AG08396 (cell line): ENCODE data around the gene HPS1.

Experiments used
- DNase-seq: peaks from one replicate; pipeline ENCODE4 v3.0.0; 2012; ENCODE audit warnings: low spot score, mixed read lengths

Gene HPS1

GRCh38 chr10:98446661-98447221 lies at the start of gene HPS1:
HPS1 (minus strand) TSS chr10:98446935; CDS start chr10:98443240, 3,695 bp downstream.
- peak; percentile 96 for DNase-seq

DNA sequence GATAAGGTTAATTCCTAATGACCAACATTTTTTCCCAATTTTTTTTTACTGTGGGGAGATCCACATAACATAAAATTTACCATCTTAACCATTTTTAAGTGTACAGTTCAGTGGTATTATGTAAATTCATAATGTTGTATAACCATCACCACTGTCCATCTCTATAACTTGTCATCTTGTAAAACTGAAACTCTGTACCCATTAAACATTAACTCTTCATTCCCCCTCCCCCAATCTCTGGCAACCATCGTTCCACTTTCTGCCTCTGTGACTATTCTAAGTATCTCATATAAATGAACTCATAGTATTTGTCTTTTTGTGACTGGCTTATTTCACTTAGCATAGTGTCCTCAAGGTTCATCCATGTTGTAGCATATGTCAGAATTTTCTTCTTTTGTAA lies 46.0 kb upstream of the HPS1 start:
- DNase-seq, result no peak

DNA sequence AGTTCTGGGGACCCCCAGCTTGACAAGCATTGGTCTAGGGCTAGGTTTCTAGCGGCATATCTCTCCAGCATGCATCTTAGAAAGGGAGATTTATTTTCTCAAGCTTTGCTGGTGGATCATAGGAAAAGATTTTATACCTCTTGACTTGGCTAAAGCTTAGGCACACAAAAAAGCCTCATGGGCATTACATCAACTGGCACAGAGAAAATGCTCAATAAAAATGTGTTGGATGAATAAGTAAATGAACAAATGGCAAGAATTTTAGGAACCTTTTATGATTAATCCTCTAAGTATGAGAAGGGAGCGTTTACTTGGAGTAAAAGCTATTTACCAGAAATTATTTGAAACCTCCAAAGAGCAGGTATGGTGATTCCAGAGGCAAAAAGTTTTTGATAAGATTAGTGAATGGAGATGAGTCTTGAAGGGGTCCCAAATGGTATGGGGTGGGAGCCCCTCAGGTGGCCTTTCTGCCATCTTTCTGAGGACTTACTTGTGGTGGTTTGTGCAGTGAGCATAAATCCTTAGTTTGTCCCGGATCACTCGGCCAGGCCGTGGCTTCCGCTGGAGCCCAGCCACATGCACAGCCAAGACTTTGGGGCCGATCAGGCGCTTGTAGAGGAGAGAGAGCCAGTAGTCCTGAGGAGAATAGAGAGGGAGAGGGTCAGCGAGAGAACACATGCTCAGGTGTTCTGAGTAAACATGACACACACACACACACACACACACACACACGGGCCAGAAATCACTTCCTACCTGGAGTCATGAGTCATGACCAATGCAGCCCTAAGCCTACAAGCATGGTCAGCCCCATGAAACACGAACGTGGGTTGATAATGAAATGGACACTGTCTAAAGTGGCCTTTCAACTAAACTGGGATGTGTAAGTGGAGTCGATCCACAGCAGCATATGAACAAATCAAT lies 43.1 kb upstream of the HPS1 start:
- no peak for DNase-seq

GRCh38 chr10:98488669-98489430 lies 42.1 kb upstream of the HPS1 start:
- DNase-seq, result no peak

DNA sequence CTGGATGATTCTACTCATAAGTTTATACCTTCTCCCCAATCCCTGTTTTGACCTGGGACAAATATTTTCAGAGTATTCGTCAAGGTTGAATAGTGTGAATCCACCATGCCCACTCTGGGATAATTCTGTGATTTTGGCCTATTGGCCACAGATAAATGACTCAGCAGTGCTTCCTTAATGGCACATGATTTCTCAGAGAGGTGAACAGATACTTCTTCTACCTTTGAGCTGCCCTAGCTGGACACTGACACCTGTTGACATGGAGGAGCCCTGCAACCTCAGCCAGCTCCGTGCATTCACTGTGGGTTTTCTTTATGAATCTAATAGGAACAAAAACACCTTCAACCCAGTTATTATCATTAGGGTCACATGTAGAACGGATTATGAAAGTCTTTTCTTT lies 40.9 kb upstream of the HPS1 start:
- DNase-seq, result no peak

- DNase-seq, result peak; percentile 38
These were observed 39.7 kb upstream of the HPS1 start for GRCh38 chr10:98486421-98486820.

DNA sequence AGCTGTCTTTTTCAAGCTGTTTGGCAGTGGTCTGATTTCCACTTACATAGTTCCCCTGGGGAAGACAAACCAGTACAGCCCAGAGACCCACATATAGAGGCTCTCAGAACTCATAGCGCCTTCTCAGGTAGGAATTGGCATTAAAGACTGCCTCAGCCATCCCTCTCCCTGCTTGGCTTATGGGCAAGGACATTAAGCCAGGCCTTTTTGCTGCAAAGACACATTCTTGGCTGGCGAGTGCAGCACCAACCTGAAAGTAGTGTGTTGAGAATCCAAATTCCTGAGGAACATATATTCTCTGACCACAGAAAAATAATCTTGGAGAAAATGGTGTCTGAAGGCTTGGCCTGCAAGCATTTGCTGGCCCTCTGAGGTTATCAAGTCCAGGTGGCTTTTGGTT lies 39.2 kb upstream of the HPS1 start:
- DNase-seq, result peak; percentile 38

GRCh38 chr10:98483658-98484057 lies 36.9 kb upstream of the HPS1 start:
- no peak for DNase-seq

- DNase-seq, result no peak
These were observed 35.4 kb upstream of the HPS1 start for GRCh38 chr10:98482096-98482495.

DNA sequence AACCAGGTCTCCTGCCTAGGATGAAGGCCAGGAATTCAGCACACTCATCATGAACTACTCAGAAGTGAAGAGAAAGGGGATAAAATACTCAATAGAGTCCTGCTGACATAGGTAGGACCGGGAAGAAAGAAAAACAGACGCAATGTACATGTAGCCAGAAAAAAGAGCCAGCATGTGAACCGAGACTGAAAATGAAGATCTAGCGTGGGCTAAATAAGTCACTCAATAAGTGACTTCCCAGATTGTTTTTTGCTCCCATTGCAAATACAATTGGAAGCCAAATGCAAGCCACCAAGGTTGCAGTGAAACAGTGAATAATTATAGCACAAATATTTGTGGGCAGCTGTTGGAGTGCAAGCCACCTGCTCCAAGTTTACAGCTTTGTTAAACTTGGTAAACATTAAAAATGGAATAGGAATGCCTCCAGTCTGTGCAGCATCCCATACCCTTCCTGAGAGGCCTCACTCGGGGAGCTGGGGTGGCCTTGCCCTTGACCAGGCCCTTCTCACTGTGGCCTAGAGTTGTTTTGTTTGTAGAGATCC lies 34.7 kb upstream of the HPS1 start:
- DNase-seq, result no peak

- DNase-seq, result peak; percentile 22
These were observed 31.9 kb upstream of the HPS1 start for GRCh38 chr10:98478430-98479222.

GRCh38 chr10:98477861-98478260 lies 31.1 kb upstream of the HPS1 start:
- DNase-seq, result no peak

DNA sequence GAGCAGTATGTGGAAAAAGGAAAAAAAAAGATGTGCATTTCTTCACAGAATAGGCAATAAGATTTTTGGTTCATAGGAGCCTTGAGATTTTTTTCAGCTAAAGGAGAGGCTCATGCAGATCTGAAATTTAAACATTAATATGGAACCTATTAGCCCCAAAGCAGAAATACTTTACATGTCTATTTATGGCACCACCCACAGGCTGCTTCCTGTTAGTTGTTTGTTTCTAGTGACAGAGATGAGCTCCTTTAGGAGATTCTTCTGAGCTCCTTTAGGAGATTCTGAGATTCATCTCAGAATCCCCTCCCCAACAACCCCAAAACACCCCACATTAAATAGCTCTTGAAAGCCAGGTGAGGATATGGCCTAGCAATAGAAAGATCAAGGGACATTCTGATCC lies 27.9 kb upstream of the HPS1 start:
- no peak for DNase-seq

GRCh38 chr10:98472196-98472595 lies 25.5 kb upstream of the HPS1 start:
- no peak for DNase-seq

- no peak for DNase-seq
These were observed 24.1 kb upstream of the HPS1 start for GRCh38 chr10:98470850-98471249.

GRCh38 chr10:98469001-98469931 lies 22.5 kb upstream of the HPS1 start:
- DNase-seq, result no peak

- DNase-seq, result peak; percentile 93
These were observed 21.0 kb upstream of the HPS1 start for GRCh38 chr10:98467506-98468318.

- DNase-seq, result no peak
These were observed 20.2 kb upstream of the HPS1 start for GRCh38 chr10:98466861-98467505.

DNA sequence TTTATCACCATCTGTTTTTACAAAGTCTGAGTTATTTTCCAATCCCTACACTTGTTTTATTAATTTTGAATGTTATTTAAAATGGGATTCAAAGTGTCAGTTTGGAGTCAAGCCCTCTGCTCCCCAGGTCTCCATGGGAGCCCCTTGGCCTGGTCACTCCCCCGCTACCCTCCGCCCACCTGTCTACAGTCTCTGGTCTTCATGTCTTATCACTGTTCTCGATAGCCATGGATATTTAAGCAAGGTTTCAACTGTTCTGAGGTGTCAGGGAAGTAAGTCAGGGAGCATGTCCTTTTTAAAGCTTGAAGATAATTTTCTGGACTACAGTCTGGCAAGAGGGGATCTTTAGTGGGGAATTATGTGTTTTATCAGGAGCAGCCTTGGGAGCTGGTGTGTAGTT lies 19.1 kb upstream of the HPS1 start:
- DNase-seq, result no peak
